Activated CD4-positive, CD25-positive, alpha-beta regulatory T cell treated with anti-CD3 and anti-CD28 coated beads, Interleukin-2, amount 50 U/mL, for 72 hours (primary cell): ENCODE results near the gene CIT.
"Not testable (repeated sequence)": the region's sequence is repeated elsewhere in the genome, so short reads cannot be mapped to it uniquely, and the experiment has no call there.

Experiments
- DNase-seq: peaks from one replicate; pipeline ENCODE4 v3.0.0; 2021

The CIT gene

GRCh38 chr12:119673634-119674033 lies 203.5 kb downstream of the CIT start:
- no peak for DNase-seq

- no peak for DNase-seq
These were observed 204.9 kb downstream of the CIT start for GRCh38 chr12:119672194-119672593.

GRCh38 chr12:119671070-119671469 lies 206.1 kb downstream of the CIT start:
- DNase-seq, result no peak

- DNase-seq, result no peak
These were observed 207.2 kb downstream of the CIT start for GRCh38 chr12:119669744-119670472.

GRCh38 chr12:119668324-119668841 lies 208.7 kb downstream of the CIT start:
- DNase-seq, result no peak

- DNase-seq, result peak; percentile 95
These were observed 209.4 kb downstream of the CIT start, which contains the start of gene PRKAB1 for GRCh38 chr12:119667577-119668323. Gene PRKAB1 (plus strand): TSS chr12:119668133. CDS start chr12:119668245, 112 bp downstream.

- DNase-seq, result no peak
These were observed 210.1 kb downstream of the CIT start for GRCh38 chr12:119666900-119667576.

- DNase-seq, result no peak
These were observed 210.8 kb downstream of the CIT start for GRCh38 chr12:119666226-119666795.

- no peak for DNase-seq
These were observed 211.8 kb downstream of the CIT start for GRCh38 chr12:119665164-119665929.

- DNase-seq, result no peak
These were observed 212.5 kb downstream of the CIT start for GRCh38 chr12:119664642-119665041.

- no peak for DNase-seq
These were observed 215.2 kb downstream of the CIT start for GRCh38 chr12:119661882-119662281.

GRCh38 chr12:119660076-119660475 lies 217.0 kb downstream of the CIT start:
- DNase-seq, result no peak

- DNase-seq, result no peak
These were observed 217.7 kb downstream of the CIT start for GRCh38 chr12:119659289-119659897.

GRCh38 chr12:119658166-119658565 lies 219.0 kb downstream of the CIT start:
- DNase-seq, result not testable (repeated sequence)

- not testable (repeated sequence) for DNase-seq
These were observed 220.1 kb downstream of the CIT start for GRCh38 chr12:119657001-119657400.

GRCh38 chr12:119652665-119653064 lies 224.5 kb downstream of the CIT start:
- DNase-seq, result no peak

GRCh38 chr12:119649202-119649808 lies 227.8 kb downstream of the CIT start:
- DNase-seq, result no peak

GRCh38 chr12:119645535-119646059 lies 231.5 kb downstream of the CIT start:
- no peak for DNase-seq

GRCh38 chr12:119644930-119645329 lies 232.2 kb downstream of the CIT start:
- no peak for DNase-seq

- no peak for DNase-seq
These were observed 234.1 kb downstream of the CIT start for GRCh38 chr12:119642986-119643385.
